Stimulated activated CD4-positive, alpha-beta T cell treated with anti-CD3 and anti-CD28 coated beads, Interleukin-12 subunit alpha, Interleukin-12 subunit beta, amount 100 ng/mL, for 24 hours (primary cell): ENCODE data around the gene TNKS1BP1.

Experiments
- DNase-seq, 2 experiments: peaks; one replicate each; pipeline ENCODE4 v3.0.0-alpha.2; 2020; ENCODE audit warnings: low read depth in 2 of 2

The TNKS1BP1 gene

GRCh38 chr11:57332694-57333440 is 8.1 kb upstream of the TNKS1BP1 start:
- DNase-seq: no peak

- DNase-seq: no peak
Observed at GRCh38 chr11:57331720-57332119, 7.0 kb upstream of the TNKS1BP1 start.

DNA sequence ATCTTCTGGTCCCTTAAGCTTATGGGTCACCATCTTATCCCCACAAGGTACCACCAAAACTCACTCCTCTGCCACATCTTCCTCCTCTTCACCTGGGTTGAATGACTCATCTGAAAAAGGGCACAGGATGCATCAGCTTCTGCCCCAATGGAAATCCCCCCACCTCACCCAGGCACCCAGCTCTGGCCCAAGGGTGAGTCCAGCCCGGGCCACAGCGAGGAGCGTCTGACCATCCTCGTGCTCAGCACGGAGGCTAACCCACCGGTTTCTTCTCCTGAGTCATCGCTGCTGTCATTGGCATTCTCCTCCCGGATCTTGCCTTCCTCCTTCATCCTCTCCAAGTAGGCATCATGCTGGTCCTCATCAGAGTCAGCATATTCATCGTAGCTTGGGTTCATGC is 5.3 kb upstream of the TNKS1BP1 start:
- DNase-seq: no peak

DNA sequence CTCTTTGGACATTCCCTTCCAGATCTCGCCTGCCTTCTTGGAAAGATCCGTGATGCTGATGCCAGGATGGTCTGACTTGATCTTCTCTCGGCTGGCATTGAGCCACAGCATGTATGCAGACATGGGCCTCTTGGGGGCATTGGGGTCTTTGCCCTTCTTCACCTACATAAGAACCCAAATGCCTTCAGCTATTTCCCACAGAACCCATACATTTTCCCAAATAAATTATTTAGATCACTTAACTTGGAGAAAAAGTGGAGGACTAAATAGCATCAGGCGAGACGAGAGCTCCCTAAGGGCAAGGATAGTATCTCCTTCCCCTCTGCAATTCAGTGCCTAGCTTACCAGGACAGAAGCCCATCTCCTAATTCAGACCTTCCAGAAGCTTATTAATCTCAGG is 3.0 kb upstream of the TNKS1BP1 start:
- DNase-seq: no peak

- DNase-seq: no peak
Observed at GRCh38 chr11:57325735-57326048, 940 bp upstream of the TNKS1BP1 start.

GRCh38 chr11:57324154-57324885 is 432 bp downstream of the TNKS1BP1 start:
- no peak for DNase-seq

GRCh38 chr11:57323855-57324153 is 948 bp downstream of the TNKS1BP1 start:
- no peak for DNase-seq

GRCh38 chr11:57323167-57323854 is 1.4 kb downstream of the TNKS1BP1 start:
- DNase-seq: no peak

GRCh38 chr11:57322256-57323166 is 2.2 kb downstream of the TNKS1BP1 start:
- no peak for DNase-seq

DNA sequence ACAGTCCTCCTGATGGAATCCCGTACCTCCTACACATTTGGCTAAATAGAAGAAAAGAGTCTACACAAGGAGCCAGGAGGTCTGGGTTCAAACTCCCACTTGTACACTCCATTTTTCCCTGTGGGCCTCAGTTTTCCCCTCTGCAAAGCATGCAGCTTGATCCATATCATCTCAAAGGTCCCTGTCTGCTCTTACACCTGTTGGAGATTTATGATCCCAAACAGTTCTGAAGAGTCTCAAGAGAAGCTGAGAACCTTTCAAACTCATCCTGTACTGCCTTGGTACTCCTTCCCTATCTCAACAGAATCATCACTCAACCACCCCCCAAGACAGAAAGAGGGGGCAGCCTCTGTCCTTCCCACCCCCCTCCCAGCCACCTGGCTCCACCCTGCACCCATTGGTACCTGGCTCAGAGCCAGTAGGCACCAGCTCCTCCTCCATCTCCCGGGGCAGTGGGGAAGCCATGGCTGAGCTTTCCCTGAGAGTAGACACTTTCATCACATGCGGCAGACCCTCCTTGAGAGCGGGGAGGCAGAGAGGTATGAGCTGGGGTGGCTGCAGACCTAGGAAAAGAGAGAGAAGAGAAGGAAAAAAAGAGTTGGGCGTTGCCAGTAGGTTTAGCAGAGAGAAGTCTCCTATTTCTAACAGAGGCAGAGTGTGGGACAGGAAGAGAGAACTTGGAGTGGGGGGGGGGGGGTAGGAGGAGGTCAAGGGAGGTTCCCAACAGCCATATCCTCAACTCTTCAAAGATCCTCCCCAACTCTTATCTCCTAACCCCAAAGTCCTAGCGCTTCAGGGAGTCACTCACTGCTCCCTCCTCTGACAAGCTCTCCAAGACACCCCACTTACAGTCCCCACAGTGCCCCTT is 3.1 kb downstream of the TNKS1BP1 start:
- DNase-seq: no peak

DNA sequence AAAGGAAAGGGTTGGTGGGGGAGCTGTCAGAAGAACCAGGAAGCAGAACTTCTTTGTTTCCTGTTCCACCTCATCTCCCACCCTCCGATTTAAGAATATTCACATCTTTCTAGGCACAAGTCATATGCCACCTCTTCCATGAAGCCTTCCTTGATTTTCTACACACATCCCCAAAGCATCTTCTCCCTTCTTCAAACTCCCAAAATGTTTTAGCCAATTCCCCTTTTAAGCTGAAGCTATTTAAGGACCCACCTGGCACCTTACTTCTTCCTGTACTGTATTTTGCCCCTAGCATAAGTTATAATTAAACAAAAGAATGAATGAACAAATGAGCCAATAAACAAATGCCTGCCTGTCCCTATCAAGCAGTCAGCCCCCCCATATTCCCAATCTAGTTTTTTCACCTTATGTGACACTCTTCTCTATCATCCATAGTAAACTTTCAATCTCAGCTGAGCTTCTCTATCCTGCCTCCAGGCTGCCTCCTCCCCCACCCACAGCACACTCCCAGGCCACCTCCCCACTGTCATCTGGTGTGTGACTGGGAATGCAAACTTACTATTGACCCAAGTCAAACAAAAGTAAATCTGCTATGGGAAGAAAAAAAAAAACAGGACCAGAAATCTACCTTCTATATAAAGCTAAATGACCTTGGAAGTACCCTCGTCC is 3.9 kb downstream of the TNKS1BP1 start:
- no peak for DNase-seq

DNA sequence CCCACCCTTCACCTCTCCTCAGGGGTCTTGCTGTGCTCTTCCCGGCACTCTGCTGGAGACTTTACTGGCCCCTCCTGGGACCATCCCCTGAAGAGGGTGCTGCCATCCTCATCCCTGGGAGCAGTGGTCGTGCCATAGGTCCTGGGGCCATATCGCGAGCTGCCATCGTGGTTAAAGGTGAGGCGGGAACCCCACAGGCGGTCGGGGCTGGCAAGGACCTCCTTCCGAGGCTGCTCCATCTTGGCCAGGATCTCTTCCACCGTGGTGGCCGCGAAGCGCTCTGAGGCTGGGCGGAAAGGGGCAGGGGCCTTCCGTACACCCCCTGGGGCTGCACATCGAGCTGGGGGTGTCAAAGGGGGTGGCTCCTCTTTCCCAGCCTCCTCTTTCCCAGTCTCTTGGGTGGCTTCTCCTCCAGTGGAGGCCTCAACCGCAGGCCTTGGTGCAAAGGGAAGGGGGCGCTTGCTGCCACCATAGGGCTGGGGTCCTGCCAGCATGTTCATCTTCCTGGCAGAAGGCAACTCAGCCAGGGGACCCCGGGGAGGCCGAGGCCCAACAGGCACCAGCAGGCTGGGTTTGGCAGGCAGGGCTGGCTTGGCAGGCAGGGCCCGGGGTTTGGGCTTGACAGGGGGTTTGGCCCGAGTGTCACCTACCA is 4.6 kb downstream of the TNKS1BP1 start:
- DNase-seq: no peak

GRCh38 chr11:57318178-57318577 is 6.6 kb downstream of the TNKS1BP1 start:
- no peak for DNase-seq

DNA sequence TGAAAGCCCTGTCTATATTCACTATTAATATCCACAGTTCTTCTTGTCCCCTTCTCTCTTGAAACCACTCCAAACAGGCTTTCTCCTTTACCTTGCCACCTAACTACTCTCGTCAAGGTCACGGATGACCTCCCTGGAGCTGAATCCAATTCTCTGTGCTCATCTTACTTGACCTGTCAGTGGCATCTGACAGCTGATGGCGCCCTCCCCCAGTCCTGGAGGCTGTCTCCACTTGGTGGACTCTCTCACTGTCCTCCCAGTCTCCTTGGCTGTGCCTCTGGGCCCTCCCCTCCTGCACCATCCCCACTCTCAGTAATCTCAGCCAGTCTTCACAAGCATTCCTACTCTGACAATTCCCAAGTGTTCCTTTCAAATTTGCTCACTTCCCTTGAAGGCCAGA is 8.7 kb downstream of the TNKS1BP1 start:
- DNase-seq: no peak

- no peak for DNase-seq
Observed at GRCh38 chr11:57315491-57315890, 9.3 kb downstream of the TNKS1BP1 start.

DNA sequence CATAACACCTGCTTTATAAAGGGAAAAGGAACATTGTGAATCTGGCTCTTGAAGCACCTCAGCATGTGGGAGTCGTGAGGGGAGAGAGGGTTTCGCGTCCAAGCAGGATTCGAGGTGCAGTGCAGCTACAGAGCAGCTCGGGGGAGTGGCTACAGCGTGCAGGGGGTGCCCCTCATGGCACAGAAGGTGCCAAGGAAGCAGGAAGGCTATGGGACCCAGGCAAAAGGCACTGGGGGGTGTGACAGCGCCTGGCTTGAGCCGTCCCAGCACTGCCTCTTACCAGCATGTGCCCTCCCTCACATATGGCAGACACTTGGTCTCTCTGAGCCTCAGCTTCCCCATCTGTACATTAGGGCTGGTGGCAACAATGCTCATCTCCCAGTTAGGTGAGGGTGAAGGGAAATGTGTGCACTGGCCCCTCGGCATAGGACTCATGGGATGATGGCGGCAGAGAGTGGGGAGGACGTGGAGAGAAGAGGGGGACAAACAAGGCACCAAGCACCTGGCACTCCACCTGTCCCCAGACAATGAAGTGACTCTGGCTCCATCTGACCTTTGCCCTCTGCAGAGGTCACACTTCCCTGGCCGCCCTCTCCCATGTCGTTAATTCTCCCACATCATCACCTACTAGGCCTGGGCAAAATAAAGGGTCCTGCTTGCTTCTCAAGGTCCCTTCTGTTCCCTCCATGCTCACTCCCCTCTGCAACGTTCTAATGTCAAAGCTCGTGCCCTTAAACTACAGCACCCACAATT is 10.4 kb downstream of the TNKS1BP1 start:
- DNase-seq: no peak

- DNase-seq: no peak
Observed at GRCh38 chr11:57313788-57314135, 11.0 kb downstream of the TNKS1BP1 start.

GRCh38 chr11:57313071-57313787 is 11.5 kb downstream of the TNKS1BP1 start:
- DNase-seq: no peak

DNA sequence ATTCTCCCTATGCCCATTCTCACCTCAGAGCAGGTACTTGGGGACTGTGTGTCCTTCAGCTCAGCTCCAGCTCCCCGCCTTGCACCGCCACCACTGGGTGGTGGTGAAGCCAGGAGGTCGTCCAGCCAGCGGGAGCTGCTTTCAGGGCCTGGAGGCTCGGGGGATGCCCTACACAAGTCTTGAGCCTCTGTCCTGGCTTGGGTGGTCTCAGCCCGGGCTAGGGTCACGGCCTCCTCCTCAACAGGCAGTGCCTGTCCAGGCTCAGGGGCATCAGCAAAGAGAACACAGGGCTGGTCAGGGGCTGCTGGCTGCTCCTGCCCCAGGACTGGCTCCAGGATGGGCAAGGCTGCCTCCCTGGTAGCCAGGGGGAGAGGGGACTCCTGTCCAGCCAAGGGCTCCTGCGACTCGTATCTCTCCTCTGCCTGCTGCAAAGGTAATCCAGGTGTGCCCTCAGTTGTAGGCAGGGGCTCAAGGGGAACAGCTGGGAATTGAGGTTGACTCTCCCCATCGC is 12.2 kb downstream of the TNKS1BP1 start:
- DNase-seq: no peak
